Kasumi-1 (cell line): Measurements from ENCODE around the gene SPATA2L.

ENCODE experiments used
- DNase-seq, 2 experiments: peaks; one replicate each; lab custom pipeline; 2025; lab: John Stamatoyannopoulos, UW

The SPATA2L gene

DNA sequence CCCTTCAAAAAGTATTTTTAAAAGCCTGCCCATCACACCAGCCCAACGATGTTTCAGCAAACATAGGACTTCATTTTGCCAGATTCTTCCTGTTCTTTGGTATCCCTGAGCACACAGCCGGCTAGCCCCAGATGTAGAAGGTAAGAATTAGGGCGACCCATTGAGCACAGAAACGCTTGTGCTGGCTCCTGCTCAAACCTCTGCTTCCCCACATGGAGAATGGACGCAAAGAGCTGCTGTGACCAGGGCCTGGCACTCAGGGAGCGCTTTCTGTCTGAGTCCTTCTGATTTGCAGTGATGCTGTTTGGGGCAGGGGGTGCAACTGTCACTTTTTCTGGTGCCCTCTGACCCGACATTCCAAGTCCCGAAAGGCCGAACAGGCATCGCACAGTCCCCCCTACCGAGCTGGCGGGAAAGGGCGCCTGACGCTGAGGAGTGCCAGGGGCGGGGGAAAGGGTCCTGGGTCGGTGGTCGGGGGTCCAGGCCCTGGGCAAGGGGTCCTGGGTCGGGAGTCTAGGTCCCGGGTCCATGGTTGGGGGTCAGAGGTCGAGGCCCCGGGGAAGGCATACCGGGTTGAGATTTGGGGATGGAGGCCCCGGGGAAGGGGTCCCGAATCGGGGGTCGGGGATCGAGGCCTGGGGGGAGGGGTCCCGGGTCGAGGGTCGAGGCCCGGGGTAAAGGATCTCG lies 44.9 kb downstream of the SPATA2L start:
- DNase-seq = no peak

DNA sequence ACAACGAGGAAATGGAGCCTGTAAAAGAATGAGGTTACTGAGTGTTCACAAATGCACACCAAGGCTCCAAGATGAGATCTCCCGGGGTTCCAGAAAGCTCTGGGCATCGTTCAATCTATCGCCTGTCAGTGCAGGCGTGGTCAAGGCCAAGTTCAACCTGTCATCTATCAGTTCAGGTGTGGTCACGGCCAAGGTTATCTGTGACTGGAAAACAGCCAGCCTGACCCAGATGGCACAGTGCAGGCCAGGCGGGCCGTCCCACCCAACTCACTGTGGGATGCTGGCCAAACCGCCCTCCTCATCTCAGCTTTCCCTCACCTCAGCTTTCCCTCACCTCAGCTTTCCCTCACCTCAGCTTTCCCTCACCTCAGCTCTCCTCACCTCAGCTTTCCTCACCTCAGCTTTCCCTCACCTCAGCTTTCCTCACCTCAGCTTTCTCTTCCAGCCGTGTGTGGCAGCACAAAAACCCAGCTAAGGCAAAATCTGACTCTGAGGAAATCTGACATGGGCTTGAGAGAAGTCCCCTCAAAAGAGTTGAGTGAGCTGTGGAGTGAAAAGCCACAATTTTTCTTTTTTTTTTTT lies 46.4 kb downstream of the SPATA2L start:
- DNase-seq = no peak

DNA sequence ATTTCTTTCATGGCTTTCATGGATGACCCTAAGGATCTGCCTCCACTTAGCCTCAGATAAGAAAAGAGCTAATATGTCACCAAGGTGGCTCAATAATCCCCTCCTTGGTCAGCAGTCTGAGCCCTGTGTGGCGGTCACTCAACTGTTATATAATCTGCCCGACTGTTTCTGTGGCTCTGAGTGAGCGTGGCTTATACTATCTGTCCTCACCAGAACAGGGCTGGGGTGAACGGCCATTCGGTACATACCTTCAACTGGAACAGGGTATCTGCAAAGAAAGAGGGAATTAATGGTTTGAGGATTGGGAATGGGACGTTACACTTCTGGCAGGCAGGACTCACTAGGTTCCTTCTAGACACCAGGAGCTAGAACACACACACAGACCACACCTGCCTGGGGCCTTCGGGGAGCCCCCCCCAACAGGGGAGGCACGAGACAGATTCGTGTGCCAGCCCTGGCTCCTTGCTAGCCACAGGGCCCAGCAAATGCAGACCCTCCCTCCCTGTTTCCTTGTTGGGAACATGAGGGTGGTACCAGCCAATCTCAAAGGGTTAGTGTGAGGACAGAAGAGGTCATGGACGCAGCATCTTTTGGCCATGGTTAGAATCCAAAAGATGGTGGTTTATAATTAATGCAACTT lies 47.7 kb downstream of the SPATA2L start:
- DNase-seq = no peak

DNA sequence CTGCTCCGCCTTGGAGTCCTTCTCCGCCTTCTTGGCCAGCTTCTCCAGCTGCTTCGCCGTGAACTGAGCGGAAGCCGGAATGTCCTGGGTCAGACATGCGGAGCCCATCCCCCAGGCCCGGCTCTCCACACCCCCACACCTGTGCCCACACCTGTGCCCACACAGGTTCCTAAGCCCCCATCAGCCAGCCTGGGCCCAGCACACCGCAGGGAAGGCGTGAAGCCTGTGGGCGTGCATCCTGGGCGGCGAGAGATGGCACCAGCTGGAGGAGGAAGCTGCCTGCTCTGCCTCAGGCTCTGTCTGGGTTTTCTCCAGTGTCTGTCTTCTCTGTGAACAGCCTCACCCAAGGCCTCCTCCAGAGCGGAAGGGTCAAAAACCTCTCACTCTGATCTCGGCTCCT lies 49.9 kb downstream of the SPATA2L start:
- DNase-seq = no peak

- no peak for DNase-seq
Measured at GRCh38 chr16:89646906-89647305, 54.6 kb downstream of the SPATA2L start.
